ENCODE measurements around the gene BOD1. TPM values are rescaled to one million over a fixed set of nuclear protein-coding genes. Genes with fewer than 3 reads are reported as not detected.

Gene BOD1
- total and polyA plus RNA-seq, 2 donors (not counting 3 experiments of a cell fraction or from before 2014, with no cell fraction given) = 57.6 to 62.4 TPM

DNA sequence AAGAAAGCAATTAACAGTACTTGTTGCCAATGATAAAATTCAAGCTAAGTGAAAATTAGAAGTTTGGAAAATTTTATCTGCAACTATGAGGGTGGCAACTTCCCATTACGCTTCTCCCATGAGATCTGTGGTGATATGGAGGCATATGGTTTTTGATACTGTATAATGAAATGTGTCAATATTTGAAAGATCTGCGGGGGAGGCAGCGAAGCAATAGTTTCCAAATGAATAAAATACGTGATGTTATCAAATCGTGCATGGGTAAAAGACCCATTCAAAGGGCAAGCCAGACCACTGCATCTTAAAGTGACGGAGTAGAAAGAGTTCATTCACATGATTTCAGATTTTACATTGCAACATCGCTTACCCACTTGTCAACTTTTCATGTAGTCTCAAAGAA, 20.9 kb upstream of the BOD1 start:
- H3K9ac ChIP-seq (replicated peaks; ENCODE audit: extremely low read depth, insufficient read depth, low read length) = no peak overlapping the region
- dilution Hi-C loops (cut with MboI; ENCODE audit: extremely low pct_ligation_motif_present, low sequenced_read_pairs) = no loop called here
- DNase-seq (ENCODE audit: low read depth, low spot score) (no peak), FAIRE-seq (no peak)
- H2AFZ ChIP-seq (ENCODE audit: low read depth, low read length) = no peak overlapping the region
- no peaks in the 10 kb centered on the region for H3K36me3 ChIP-seq (ENCODE audit: control insufficient read depth in 2 of 2, extremely low read depth in 1 of 2, insufficient read depth in 2 of 2, low read length in 2 of 2)
- no peak overlapping the region for H3K4me3 ChIP-seq (replicated peaks in 1 of 3; ENCODE audit: insufficient read depth in 1 of 3, low read depth in 1 of 3, low read length in 3 of 3)
- no peak overlapping the region for H3K27ac ChIP-seq (ENCODE audit: insufficient read depth, low read depth, low read length)
- H3K4me1 ChIP-seq (ENCODE audit: control insufficient read depth, extremely low read depth, insufficient read depth, low read length) = no peaks in the 10 kb centered on the region
- no peaks in the 10 kb centered on the region for H4K20me1 ChIP-seq (replicated peaks; ENCODE audit: control insufficient read depth, extremely low read depth, insufficient read depth, low read length)
- H3K79me2 ChIP-seq (ENCODE audit: control insufficient read depth, insufficient read depth, low read length) = no peaks in the 10 kb centered on the region
- POLR2A ChIA-PET = no interaction called here
- H3K9me1 ChIP-seq (replicated peaks; ENCODE audit: control insufficient read depth, extremely low read depth, insufficient read depth, low read length) = no peaks in the 10 kb centered on the region
- CTCF ChIA-PET = interaction anchor here (0.7 to 0.9 kb wide), 2 partner anchors 11 to 288 kb away, joined by 3 to 4 read pairs; no protein-coding TSS in a partner anchor
- no peaks in the 10 kb centered on the region for H3K27me3 ChIP-seq (ENCODE audit: control insufficient read depth in 2 of 2, insufficient read depth in 2 of 2, low read length in 2 of 2)
- no peaks in the 10 kb centered on the region for H3K9me3 ChIP-seq (replicated peaks; ENCODE audit: control insufficient read depth, insufficient read depth, low read length)
- BruUV-seq (replicated peaks) = no TSS peak
- intact Hi-C loops (cut with micrococcal nuclease) = no loop called here
- H3K4me2 ChIP-seq (ENCODE audit: insufficient read depth, low read length) = no peak overlapping the region
- TF ChIP-seq FOS (IDR thresholded peaks at IDR 0.05; ENCODE audit: borderline replicate concordance, insufficient read depth, low read length) = no peak
- TF ChIP-seq, protein P1, sequence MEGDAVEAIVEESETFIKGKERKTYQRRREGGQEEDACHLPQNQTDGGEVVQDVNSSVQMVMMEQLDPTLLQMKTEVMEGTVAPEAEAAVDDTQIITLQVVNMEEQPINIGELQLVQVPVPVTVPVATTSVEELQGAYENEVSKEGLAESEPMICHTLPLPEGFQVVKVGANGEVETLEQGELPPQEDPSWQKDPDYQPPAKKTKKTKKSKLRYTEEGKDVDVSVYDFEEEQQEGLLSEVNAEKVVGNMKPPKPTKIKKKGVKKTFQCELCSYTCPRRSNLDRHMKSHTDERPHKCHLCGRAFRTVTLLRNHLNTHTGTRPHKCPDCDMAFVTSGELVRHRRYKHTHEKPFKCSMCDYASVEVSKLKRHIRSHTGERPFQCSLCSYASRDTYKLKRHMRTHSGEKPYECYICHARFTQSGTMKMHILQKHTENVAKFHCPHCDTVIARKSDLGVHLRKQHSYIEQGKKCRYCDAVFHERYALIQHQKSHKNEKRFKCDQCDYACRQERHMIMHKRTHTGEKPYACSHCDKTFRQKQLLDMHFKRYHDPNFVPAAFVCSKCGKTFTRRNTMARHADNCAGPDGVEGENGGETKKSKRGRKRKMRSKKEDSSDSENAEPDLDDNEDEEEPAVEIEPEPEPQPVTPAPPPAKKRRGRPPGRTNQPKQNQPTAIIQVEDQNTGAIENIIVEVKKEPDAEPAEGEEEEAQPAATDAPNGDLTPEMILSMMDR (IDR thresholded peaks at IDR 0.05; ENCODE audit: extremely low read depth in 1 of 2, insufficient read depth in 1 of 2, low read depth in 1 of 2, low read length in 2 of 2) = no peak
- TF ChIP-seq, protein P2, sequence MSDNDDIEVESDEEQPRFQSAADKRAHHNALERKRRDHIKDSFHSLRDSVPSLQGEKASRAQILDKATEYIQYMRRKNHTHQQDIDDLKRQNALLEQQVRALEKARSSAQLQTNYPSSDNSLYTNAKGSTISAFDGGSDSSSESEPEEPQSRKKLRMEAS (IDR thresholded peaks at IDR 0.05; ENCODE audit: insufficient read depth, insufficient read length) = no peak
- TF ChIP-seq MYC (IDR thresholded peaks at IDR 0.05; ENCODE audit: low read depth, low read length) = no peak
- TF ChIP-seq POLR2A (IDR thresholded peaks at IDR 0.05; ENCODE audit: low read depth, low read length) = no peak
- no peak for TF ChIP-seq JUN (IDR thresholded peaks at IDR 0.05; ENCODE audit: borderline replicate concordance, insufficient read depth, insufficient read length, low read depth)
- no peak for TF ChIP-seq POLR2AphosphoS5 (IDR thresholded peaks at IDR 0.05; ENCODE audit: insufficient read depth, low read depth, low read length)
- TF ChIP-seq EZH2 (IDR thresholded peaks at IDR 0.05; ENCODE audit: borderline replicate concordance, low read depth, low read length, severe bottlenecking) = no peak
- no peak for TF ChIP-seq GATA2 (IDR thresholded peaks at IDR 0.05; ENCODE audit: insufficient read depth, insufficient read length, low read depth, low read length)

All from endothelial cell of umbilical vein (primary cell).